KOPT-K1 (cell line): Measurements from ENCODE around the gene PIP4K2A.

Source experiments
- H3K27ac ChIP-seq: fragments of 200-600 bp; sonication (generic); 2 replicates; pipeline ENCODE4 v1.5.1; 2016; ENCODE audit warnings: antibody characterized with exemption, mild to moderate bottlenecking, low read depth, low read length; ENCODE audit not compliant: poor library complexity, severe bottlenecking
- H3K36me3 ChIP-seq: fragments of 200-600 bp; sonication (generic); 2 replicates; pipeline ENCODE4 v1.5.1; 2017; ENCODE audit warnings: antibody characterized with exemption, mild to moderate bottlenecking, low read length, moderate library complexity; ENCODE audit not compliant: insufficient read depth
- H3K9me3 ChIP-seq: fragments of 200-600 bp; sonication (generic); 2 replicates; pipeline ENCODE4 v1.5.1; 2017; ENCODE audit warnings: antibody characterized with exemption, low read length, mild to moderate bottlenecking; ENCODE audit not compliant: insufficient read depth, poor library complexity, severe bottlenecking

PIP4K2A gene

GRCh38 chr10:22672319-22673090 lies 41.9 kb downstream of the PIP4K2A start:
- H3K27ac ChIP-seq, result no peak overlapping the region
- H3K9me3 ChIP-seq, result no peaks in the 10 kb centered on the region
- H3K36me3 ChIP-seq, result no peaks in the 10 kb centered on the region

GRCh38 chr10:22670788-22671187 lies 43.6 kb downstream of the PIP4K2A start:
- H3K9me3 ChIP-seq, result no peaks in the 10 kb centered on the region
- H3K27ac ChIP-seq, result no peak overlapping the region
- H3K36me3 ChIP-seq, result no peaks in the 10 kb centered on the region

- Histone ChIP-seq H3K9me3 (no peaks in the 10 kb centered on the region), H3K27ac (peak overlapping the region; percentile 1), H3K36me3 (no peaks in the 10 kb centered on the region)
Measured at GRCh38 chr10:22669163-22669711, 45.1 kb downstream of the PIP4K2A start.

- peak overlapping the region; percentile 54 for H3K27ac ChIP-seq
- H3K36me3 ChIP-seq, result no peaks in the 10 kb centered on the region
- no peaks in the 10 kb centered on the region for H3K9me3 ChIP-seq
Measured at GRCh38 chr10:22667093-22667480, 47.3 kb downstream of the PIP4K2A start.

- Histone ChIP-seq H3K9me3 (no peaks in the 10 kb centered on the region), H3K27ac (peak overlapping the region; percentile 54), H3K36me3 (no peaks in the 10 kb centered on the region)
Measured at GRCh38 chr10:22666287-22667092, 47.9 kb downstream of the PIP4K2A start.

GRCh38 chr10:22665329-22665728 lies 49.0 kb downstream of the PIP4K2A start:
- Histone ChIP-seq H3K9me3 (no peaks in the 10 kb centered on the region), H3K27ac (no peak overlapping the region), H3K36me3 (no peaks in the 10 kb centered on the region)

- Histone ChIP-seq H3K36me3 (no peaks in the 10 kb centered on the region), H3K27ac (no peak overlapping the region), H3K9me3 (no peaks in the 10 kb centered on the region)
Measured at GRCh38 chr10:22662733-22663330, 51.5 kb downstream of the PIP4K2A start.

GRCh38 chr10:22659866-22660265 lies 54.5 kb downstream of the PIP4K2A start:
- H3K9me3 ChIP-seq, result no peaks in the 10 kb centered on the region
- no peak overlapping the region for H3K27ac ChIP-seq
- no peaks in the 10 kb centered on the region for H3K36me3 ChIP-seq

GRCh38 chr10:22658745-22659410 lies 55.5 kb downstream of the PIP4K2A start:
- Histone ChIP-seq H3K9me3 (no peaks in the 10 kb centered on the region), H3K36me3 (no peaks in the 10 kb centered on the region), H3K27ac (no peak overlapping the region)

GRCh38 chr10:22657566-22658225 lies 56.7 kb downstream of the PIP4K2A start:
- Histone ChIP-seq H3K36me3 (no peaks in the 10 kb centered on the region), H3K27ac (no peak overlapping the region), H3K9me3 (no peaks in the 10 kb centered on the region)

GRCh38 chr10:22657024-22657423 lies 57.4 kb downstream of the PIP4K2A start:
- Histone ChIP-seq H3K27ac (no peak overlapping the region), H3K9me3 (no peaks in the 10 kb centered on the region)

GRCh38 chr10:22656036-22656435 lies 58.3 kb downstream of the PIP4K2A start:
- H3K27ac ChIP-seq, result no peak overlapping the region
- H3K9me3 ChIP-seq, result no peaks in the 10 kb centered on the region
- H3K36me3 ChIP-seq, result no peaks in the 10 kb centered on the region

More at GRCh38 chr10:22657024-22657423, 57.4 kb downstream of the PIP4K2A start:
- no peaks in the 10 kb centered on the region for H3K36me3 ChIP-seq

- no peaks in the 10 kb centered on the region for H3K36me3 ChIP-seq
- H3K27ac ChIP-seq, result peak overlapping the region; percentile 19
- H3K9me3 ChIP-seq, result no peaks in the 10 kb centered on the region
Measured at GRCh38 chr10:22655312-22655981, 58.9 kb downstream of the PIP4K2A start.

- H3K27ac ChIP-seq, result peak overlapping the region; percentile 36
- H3K36me3 ChIP-seq, result no peaks in the 10 kb centered on the region
- H3K9me3 ChIP-seq, result no peaks in the 10 kb centered on the region
Measured at GRCh38 chr10:22652988-22653481, 61.3 kb downstream of the PIP4K2A start.
